OCI-LY7 (cell line): Measurements from ENCODE around the gene FASTKD2. TPM values are rescaled to one million over a fixed set of nuclear protein-coding genes. Genes with fewer than 3 reads are reported as not detected.

Experiments
- BruUV-seq: library from RNA; stranded (reverse); fragments of 400-500 nt; replicated peaks from 2 replicates; lab custom pipeline; 2021; lab: Mats Ljungman, UMichigan
- CTCF ChIA-PET: fragments of 300-600 bp; sonication (Branson Sonifier 250); formaldehyde crosslinking; loops from one replicate; lab custom pipeline; 2022; ENCODE audit warnings: antibody characterized with exemption; ENCODE audit not compliant: unreplicated experiment; lab: Charles Lee
- POLR2A ChIA-PET: fragments of 300-600 bp; sonication (Branson Sonifier 250); formaldehyde crosslinking; loops from one replicate; lab custom pipeline; 2022; ENCODE audit warnings: antibody characterized with exemption; lab: Charles Lee
- DNase-seq: peaks from one replicate; pipeline ENCODE4 v3.0.0-alpha.2; 2015; ENCODE audit warnings: low spot score
- H2AFZ ChIP-seq: fragments of 200-600 bp; sonication (generic), shearing (Covaris generic); 2 replicates; pipeline ENCODE4 v1.6.1; 2014; ENCODE audit warnings: mild to moderate bottlenecking, antibody characterized with exemption, low read length, moderate library complexity
- H3K27ac ChIP-seq: fragments of 200-600 bp; sonication (generic); 2 replicates; pipeline ENCODE4 v1.5.1; 2014; ENCODE audit warnings: mixed run types, low read depth, mild to moderate bottlenecking, moderate library complexity, low read length, inconsistent platforms; ENCODE audit not compliant: poor library complexity, severe bottlenecking
- H3K36me3 ChIP-seq: fragments of 200-600 bp; sonication (generic); 2 replicates; pipeline ENCODE4 v1.6.1; 2014; ENCODE audit warnings: mild to moderate bottlenecking, antibody characterized with exemption, low read length, moderate library complexity, mixed read lengths; ENCODE audit not compliant: insufficient read depth
- H3K4me1 ChIP-seq: fragments of 200-600 bp; sonication (generic); 2 replicates; pipeline ENCODE4 v1.5.1; 2014; ENCODE audit warnings: mild to moderate bottlenecking, low read length; ENCODE audit not compliant: insufficient read depth, poor library complexity, severe bottlenecking
- H3K4me2 ChIP-seq: fragments of 200-600 bp; sonication (generic); 2 replicates; pipeline ENCODE4 v1.6.1; 2014; ENCODE audit warnings: mild to moderate bottlenecking, low read length
- H3K4me3 ChIP-seq: fragments of 200-600 bp; sonication (generic); 2 replicates; pipeline ENCODE4 v1.5.1; 2014; ENCODE audit warnings: mild to moderate bottlenecking, low read depth, low read length; ENCODE audit not compliant: poor library complexity, severe bottlenecking
- H3K79me2 ChIP-seq: fragments of 200-600 bp; sonication (generic); 2 replicates; pipeline ENCODE4 v1.6.1; 2016; ENCODE audit warnings: low read depth, mild to moderate bottlenecking, low read length, moderate library complexity, mixed read lengths; ENCODE audit not compliant: insufficient read depth
- H3K9me2 ChIP-seq: fragments of 200-600 bp; sonication (generic); 2 replicates; pipeline ENCODE4 v1.6.1; 2016; ENCODE audit warnings: mild to moderate bottlenecking, low read length, mixed read lengths; ENCODE audit not compliant: insufficient read depth
- H3K9me3 ChIP-seq: fragments of 200-600 bp; sonication (generic); 2 replicates; pipeline ENCODE4 v1.6.1; 2014; ENCODE audit warnings: mild to moderate bottlenecking, mixed run types, low read length, mixed read lengths
- H4K20me1 ChIP-seq: fragments of 200-600 bp; sonication (generic); 2 replicates; pipeline ENCODE4 v1.6.1; 2014; ENCODE audit warnings: mild to moderate bottlenecking, antibody characterized with exemption, low read length, moderate library complexity, mixed read lengths; ENCODE audit not compliant: insufficient read depth
- EZH2phosphoT487 ChIP-seq: fragments of 200-600 bp; sonication (generic); IDR thresholded peaks from 2 replicates; pipeline ENCODE4 v1.6.1; 2018; ENCODE audit warnings: low read depth, borderline replicate concordance, mild to moderate bottlenecking, mixed run types, antibody characterized with exemption, low read length, moderate library complexity, mixed read lengths
- intact Hi-C: fragments of 100-400 bp; cut with micrococcal nuclease; formaldehyde crosslinking; loops from one replicate; pipeline ENCODE4 v1.10.0; 2022; ENCODE audit not compliant: unreplicated experiment
- total RNA-seq, 2 experiments: library from RNA; depleted of rRNA in 1 of 2; stranded (reverse); fragments of >200 nt in 1 of 2; shearing (Covaris generic) in 1 of 2; gene quantifications; 2 replicates each; pipeline ENCODE4 v1.2.3, GENCODE V29; 2014 to 2022
- TF ChIP-seq, protein P1 (sequence below): fragments of 200-600 bp; sonication (generic); conservative IDR thresholded peaks from 2 replicates; pipeline ENCODE4 v1.5.1; 2014; ENCODE audit warnings: mild to moderate bottlenecking, antibody characterized with exemption, low read length, moderate library complexity, mixed read lengths

Gene FASTKD2
- total RNA-seq, 2 experiments from 2014 or later: 17.0 to 20.9 TPM

- no peak for TF ChIP-seq EZH2phosphoT487
- TF ChIP-seq, protein P1, sequence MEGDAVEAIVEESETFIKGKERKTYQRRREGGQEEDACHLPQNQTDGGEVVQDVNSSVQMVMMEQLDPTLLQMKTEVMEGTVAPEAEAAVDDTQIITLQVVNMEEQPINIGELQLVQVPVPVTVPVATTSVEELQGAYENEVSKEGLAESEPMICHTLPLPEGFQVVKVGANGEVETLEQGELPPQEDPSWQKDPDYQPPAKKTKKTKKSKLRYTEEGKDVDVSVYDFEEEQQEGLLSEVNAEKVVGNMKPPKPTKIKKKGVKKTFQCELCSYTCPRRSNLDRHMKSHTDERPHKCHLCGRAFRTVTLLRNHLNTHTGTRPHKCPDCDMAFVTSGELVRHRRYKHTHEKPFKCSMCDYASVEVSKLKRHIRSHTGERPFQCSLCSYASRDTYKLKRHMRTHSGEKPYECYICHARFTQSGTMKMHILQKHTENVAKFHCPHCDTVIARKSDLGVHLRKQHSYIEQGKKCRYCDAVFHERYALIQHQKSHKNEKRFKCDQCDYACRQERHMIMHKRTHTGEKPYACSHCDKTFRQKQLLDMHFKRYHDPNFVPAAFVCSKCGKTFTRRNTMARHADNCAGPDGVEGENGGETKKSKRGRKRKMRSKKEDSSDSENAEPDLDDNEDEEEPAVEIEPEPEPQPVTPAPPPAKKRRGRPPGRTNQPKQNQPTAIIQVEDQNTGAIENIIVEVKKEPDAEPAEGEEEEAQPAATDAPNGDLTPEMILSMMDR: peak; percentile 61
- Histone ChIP-seq H3K4me2 (no peak overlapping the region), H3K9me3 (peaks cover 20% of the 10 kb centered on the region; the same call in 1 of the 2 replicates), H3K4me1 (no peaks in the 10 kb centered on the region), H3K36me3 (peaks cover 97% of the 10 kb centered on the region), H3K27ac (no peak overlapping the region), H3K9me2 (no peaks in the 10 kb centered on the region), H3K4me3 (no peak overlapping the region), H4K20me1 (no peaks in the 10 kb centered on the region), H2AFZ (no peak overlapping the region), H3K79me2 (no peaks in the 10 kb centered on the region; the same call in 1 of the 2 replicates)
- intact Hi-C loops: no loop called here
- ChIA-PET CTCF (interaction anchor here (0.7 kb wide), 1 partner anchor 34 kb away, joined by 3 read pairs; no protein-coding TSS in a partner anchor), POLR2A (interaction anchor here (1.1 kb wide), 1 partner anchor 10 kb away, joined by 3 read pairs; no protein-coding TSS in a partner anchor)
- no peak for DNase-seq
- BruUV-seq: no TSS peak
Measured at GRCh38 chr2:206783718-206784117, 18.3 kb downstream of the FASTKD2 start.

DNA sequence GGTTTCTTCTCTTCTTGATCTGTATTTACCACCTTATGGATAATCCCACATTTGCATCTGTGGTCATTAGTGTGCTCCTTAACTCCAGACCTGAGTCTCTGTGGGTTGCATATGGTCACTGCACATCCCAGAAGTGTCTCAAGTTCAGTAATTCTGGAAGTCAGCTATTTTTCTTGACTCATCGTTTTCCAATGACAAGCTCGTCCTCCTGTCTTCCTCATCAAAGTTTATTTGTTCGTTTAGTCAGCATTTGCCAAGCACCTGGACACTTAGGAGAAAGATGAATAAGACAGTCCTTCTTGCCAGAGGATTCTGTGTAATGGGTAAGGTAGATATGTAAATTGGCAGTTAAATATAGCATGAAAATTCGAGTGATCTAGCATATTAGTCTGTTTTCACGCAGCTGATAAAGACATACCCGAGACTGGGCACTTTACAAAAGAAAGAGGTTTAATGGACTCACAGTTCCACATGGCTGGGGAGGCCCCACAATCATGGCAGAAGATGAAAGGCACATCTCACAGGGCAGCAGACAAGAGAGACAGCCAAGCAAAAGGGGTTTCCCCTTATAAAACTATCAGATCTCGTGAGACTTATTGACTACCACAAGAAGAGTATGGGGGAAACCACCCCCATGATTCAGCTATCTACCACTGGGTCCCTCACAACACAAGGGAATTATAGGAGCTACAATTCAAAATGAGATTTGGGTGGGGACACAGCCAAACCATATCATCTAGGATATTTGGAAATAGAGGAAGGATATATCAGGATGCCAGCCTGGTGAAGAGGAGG, 19.4 kb downstream of the FASTKD2 start:
- no peak for DNase-seq
- intact Hi-C loops: no loop called here
- no peak overlapping the region for H2AFZ ChIP-seq
- peaks cover 13% of the 10 kb centered on the region; the same call in 1 of the 2 replicates for H3K9me3 ChIP-seq
- H3K9me2 ChIP-seq: no peaks in the 10 kb centered on the region
- H3K79me2 ChIP-seq: no peaks in the 10 kb centered on the region; the same call in 1 of the 2 replicates
- H3K36me3 ChIP-seq: peaks cover 97% of the 10 kb centered on the region
- H3K4me2 ChIP-seq: no peak overlapping the region
- ChIA-PET POLR2A (interaction anchor here (0.6 to 1.1 kb wide), 3 partner anchors 11 to 711 kb away, joined by 3 to 4 read pairs (median 3); no protein-coding TSS in a partner anchor), CTCF (no interaction called here)
- TF ChIP-seq EZH2phosphoT487: no peak
- TF ChIP-seq, protein P1: no peak
- no peak overlapping the region for H3K4me3 ChIP-seq
- no peak overlapping the region for H3K27ac ChIP-seq
- H3K4me1 ChIP-seq: no peaks in the 10 kb centered on the region
- no peaks in the 10 kb centered on the region for H4K20me1 ChIP-seq
- no TSS peak for BruUV-seq
